HCT116 (cell line): ENCODE measurements around the gene SPATA31E1. TPM values are rescaled to one million over a fixed set of nuclear protein-coding genes. Genes with fewer than 3 reads are reported as not detected.

Source experiments
- ATAC-seq: fragments of 200-7000 bp; cut with Tn5 transposase; 2 replicates; pipeline ENCODE4 v1.9.1; 2020; ENCODE audit warnings: mild to moderate bottlenecking, moderate library complexity
- BruUV-seq: library from RNA; stranded (reverse); fragments of 400-500 nt; replicated peaks from 2 replicates; lab custom pipeline; 2021; lab: Mats Ljungman, UMichigan
- CTCF ChIA-PET: fragments of 300-600 bp; sonication (Branson Sonifier 250); formaldehyde crosslinking; loops from one replicate; lab custom pipeline; 2021; ENCODE audit warnings: antibody characterized with exemption; lab: Charles Lee
- POLR2A ChIA-PET: fragments of 300-600, 350-600 bp; sonication (Branson Sonifier 250); formaldehyde crosslinking; loops from one replicate; lab custom pipeline; 2021; ENCODE audit warnings: antibody characterized with exemption; lab: Charles Lee
- RAD21 ChIA-PET, 2 experiments: fragments of 300-600 bp; sonication (Branson Sonifier 250); formaldehyde crosslinking; loops; one replicate each; lab custom pipeline; 2023; ENCODE audit warnings: low total read pairs in 2 of 2; ENCODE audit not compliant: uncharacterized antibody in 2 of 2, unreplicated experiment in 2 of 2, low non-redundant PET in 1 of 2; lab: Charles Lee
- DNase-seq: peaks from one replicate; pipeline ENCODE4 v3.0.0-alpha.2; 2010; ENCODE audit warnings: low read depth, low spot score
- H2AFZ ChIP-seq: fragments of 200-600 bp; shearing (Covaris generic), sonication (generic); 2 replicates; pipeline ENCODE4 v1.6.1; 2017; ENCODE audit warnings: low read depth, mixed run types, mixed read lengths, antibody characterized with exemption, low read length; ENCODE audit not compliant: poor library complexity, severe bottlenecking
- H3K27ac ChIP-seq: 2 replicates; pipeline ENCODE4 v1.5.1; 2012; ENCODE audit warnings: low read depth, low read length
- H3K27me3 ChIP-seq: fragments of 200-600 bp; sonication (generic); 2 replicates; pipeline ENCODE4 v1.6.1; 2016; ENCODE audit warnings: mixed run types, low read length, mixed read lengths; ENCODE audit not compliant: insufficient read depth
- H3K36me3 ChIP-seq, 2 experiments: fragments of 200-500 bp in 1 of 2; fragments of 200-600 bp in 1 of 2; sonication (Bioruptor generic) in 1 of 2; sonication (generic) in 1 of 2; 2 replicates each; pipeline versions ENCODE4 v1.5.1 to v1.6.1; 2014 to 2016; ENCODE audit warnings: low read length in 2 of 2, inconsistent platforms in 1 of 2, mixed read lengths in 1 of 2, mixed run types in 1 of 2; ENCODE audit not compliant: insufficient read depth in 2 of 2, control insufficient read depth in 1 of 2
- H3K4me1 ChIP-seq, 2 experiments: fragments of 200-600 bp in 1 of 2; sonication (generic) in 1 of 2; 2 replicates each; pipeline versions ENCODE4 v1.5.1 to v1.6.1; 2012 to 2017; ENCODE audit warnings: low read length in 2 of 2, inconsistent platforms in 1 of 2, mild to moderate bottlenecking in 1 of 2, mixed read lengths in 1 of 2, mixed run types in 1 of 2, moderate library complexity in 1 of 2; ENCODE audit not compliant: insufficient read depth in 2 of 2, control insufficient read depth in 1 of 2
- H3K4me2 ChIP-seq: fragments of 200-600 bp; sonication (generic); 2 replicates; pipeline ENCODE4 v1.6.1; 2017; ENCODE audit warnings: mixed run types, low read length, mixed read lengths
- H3K4me3 ChIP-seq, 2 experiments: fragments of 200-600 bp in 1 of 2; sonication (generic) in 1 of 2; replicated peaks in 1 of 2; 2 replicates each; pipeline ENCODE4 v1.5.1; 2011 to 2016; ENCODE audit warnings: low read length in 2 of 2, control low read depth in 1 of 2, low read depth in 1 of 2, mild to moderate bottlenecking in 1 of 2, mixed read lengths in 1 of 2, mixed run types in 1 of 2
- H3K79me2 ChIP-seq: fragments of 200-600 bp; sonication (generic); 2 replicates; pipeline ENCODE4 v1.6.1; 2017; ENCODE audit warnings: mild to moderate bottlenecking, mixed run types, low read length, moderate library complexity, mixed read lengths; ENCODE audit not compliant: insufficient read depth
- H3K9ac ChIP-seq: fragments of 200-600 bp; sonication (generic); 2 replicates; pipeline ENCODE4 v1.6.1; 2016; ENCODE audit warnings: low read length, mixed read lengths
- H3K9me2 ChIP-seq: fragments of 200-600 bp; sonication (generic), shearing (Covaris generic); 2 replicates; pipeline ENCODE4 v1.6.1; 2017; ENCODE audit warnings: mixed run types, mild to moderate bottlenecking, moderate library complexity; ENCODE audit not compliant: insufficient read depth
- H3K9me3 ChIP-seq, 2 experiments: fragments of 200-500 bp in 1 of 2; fragments of 200-600 bp in 1 of 2; sonication (Bioruptor generic) in 1 of 2; sonication (generic) in 1 of 2; 2 replicates each; pipeline ENCODE4 v1.6.1; 2014 to 2017; ENCODE audit warnings: low read length in 2 of 2, mixed read lengths in 2 of 2, inconsistent platforms in 1 of 2, low read depth in 1 of 2, mild to moderate bottlenecking in 1 of 2, mixed run types in 1 of 2, moderate library complexity in 1 of 2; ENCODE audit not compliant: control insufficient read depth in 1 of 2, insufficient read depth in 1 of 2
- H4K20me1 ChIP-seq: fragments of 200-600 bp; sonication (generic), shearing (Covaris generic); 2 replicates; pipeline ENCODE4 v1.6.1; 2017; ENCODE audit warnings: mixed run types, mild to moderate bottlenecking, moderate library complexity; ENCODE audit not compliant: insufficient read depth
- CBX3 ChIP-seq: IDR thresholded peaks from 2 replicates; pipeline ENCODE4 v1.6.1; 2012; ENCODE audit warnings: low read depth
- EZH2 ChIP-seq: fragments of 200-600 bp; sonication (generic); IDR thresholded peaks from 2 replicates; pipeline ENCODE4 v1.6.1; 2017; ENCODE audit warnings: antibody characterized with exemption, mixed run types
- EZH2phosphoT487 ChIP-seq: fragments of 200-600 bp; IDR thresholded peaks from 2 replicates; pipeline ENCODE4 v1.6.1; 2018; ENCODE audit warnings: antibody characterized with exemption, borderline replicate concordance
- FOSL1 ChIP-seq: IDR thresholded peaks from 2 replicates; pipeline ENCODE4 v1.6.1; 2012; ENCODE audit warnings: low read depth
- REST ChIP-seq: IDR thresholded peaks from 2 replicates; pipeline ENCODE4 v1.6.1; 2012; ENCODE audit warnings: low read depth
- intact Hi-C: fragments of 100-400 bp; cut with micrococcal nuclease; formaldehyde crosslinking; loops from 2 replicates; pipeline ENCODE4 v1.10.0; 2022
- total RNA-seq: library from RNA; stranded (reverse); gene quantifications from one replicate; pipeline ENCODE4 v1.2.1, GENCODE V29; 2021; ENCODE audit not compliant: unreplicated experiment
- TF ChIP-seq, protein P1 (sequence below): IDR thresholded peaks from 2 replicates; pipeline ENCODE4 v1.6.1; 2012
- TF ChIP-seq, protein P2 (sequence below): IDR thresholded peaks from 2 replicates; pipeline ENCODE4 v1.6.1; 2011; ENCODE audit warnings: mild to moderate bottlenecking, low read length, moderate library complexity; ENCODE audit not compliant: insufficient replicate concordance; ENCODE audit errors: extremely low read depth

The SPATA31E1 gene
- total RNA-seq, 1 experiment from 2014 or later: not detected

GRCh38 chr9:87874304-87874623, 8.4 kb upstream of the SPATA31E1 start:
- H4K20me1 ChIP-seq: no peaks in the 10 kb centered on the region
- H3K27ac ChIP-seq: no peak overlapping the region
- H3K4me2 ChIP-seq: no peak overlapping the region
- H3K4me3 ChIP-seq: no peak overlapping the region
- DNase-seq (no peak), ATAC-seq (no peak)
- H3K79me2 ChIP-seq: no peaks in the 10 kb centered on the region
- no peaks in the 10 kb centered on the region for H3K36me3 ChIP-seq
- no peak overlapping the region for H2AFZ ChIP-seq
- RAD21 ChIA-PET: no interaction called here
- no peak for TF ChIP-seq REST
- TF ChIP-seq CBX3: no peak
- TF ChIP-seq FOSL1: no peak
- TF ChIP-seq, protein P1, sequence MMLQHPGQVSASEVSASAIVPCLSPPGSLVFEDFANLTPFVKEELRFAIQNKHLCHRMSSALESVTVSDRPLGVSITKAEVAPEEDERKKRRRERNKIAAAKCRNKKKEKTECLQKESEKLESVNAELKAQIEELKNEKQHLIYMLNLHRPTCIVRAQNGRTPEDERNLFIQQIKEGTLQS: no peak
- TF ChIP-seq, protein P2, sequence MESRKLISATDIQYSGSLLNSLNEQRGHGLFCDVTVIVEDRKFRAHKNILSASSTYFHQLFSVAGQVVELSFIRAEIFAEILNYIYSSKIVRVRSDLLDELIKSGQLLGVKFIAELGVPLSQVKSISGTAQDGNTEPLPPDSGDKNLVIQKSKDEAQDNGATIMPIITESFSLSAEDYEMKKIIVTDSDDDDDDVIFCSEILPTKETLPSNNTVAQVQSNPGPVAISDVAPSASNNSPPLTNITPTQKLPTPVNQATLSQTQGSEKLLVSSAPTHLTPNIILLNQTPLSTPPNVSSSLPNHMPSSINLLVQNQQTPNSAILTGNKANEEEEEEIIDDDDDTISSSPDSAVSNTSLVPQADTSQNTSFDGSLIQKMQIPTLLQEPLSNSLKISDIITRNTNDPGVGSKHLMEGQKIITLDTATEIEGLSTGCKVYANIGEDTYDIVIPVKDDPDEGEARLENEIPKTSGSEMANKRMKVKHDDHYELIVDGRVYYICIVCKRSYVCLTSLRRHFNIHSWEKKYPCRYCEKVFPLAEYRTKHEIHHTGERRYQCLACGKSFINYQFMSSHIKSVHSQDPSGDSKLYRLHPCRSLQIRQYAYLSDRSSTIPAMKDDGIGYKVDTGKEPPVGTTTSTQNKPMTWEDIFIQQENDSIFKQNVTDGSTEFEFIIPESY: no peak
- TF ChIP-seq EZH2phosphoT487: no peak
- no peak for TF ChIP-seq EZH2
- TF ChIP-seq, all 23 proteins: peak for 0
- H3K9me2 ChIP-seq: no peaks in the 10 kb centered on the region
- intact Hi-C loops: no loop called here
- H3K9ac ChIP-seq: no peak overlapping the region
- peaks cover 0 to 6% of the 10 kb centered on the region in 2 experiments; a peak in 1 of 4 replicates for H3K9me3 ChIP-seq
- ChIA-PET POLR2A (no interaction called here), CTCF (no interaction called here)
- peaks cover 0 to 20% of the 10 kb centered on the region in 2 experiments; a peak in 2 of 4 replicates for H3K4me1 ChIP-seq
- no TSS peak for BruUV-seq
- no peaks in the 10 kb centered on the region for H3K27me3 ChIP-seq
